Measurements from ENCODE around the gene MISP. TPM values are rescaled to one million over a fixed set of nuclear protein-coding genes. Genes with fewer than 3 reads are reported as not detected.

MISP gene
- total RNA-seq, 1 donor from 2014 or later, result not detected

- H3K36me3 ChIP-seq (ENCODE audit: control insufficient read depth in 3 of 3, insufficient read depth in 3 of 3, low read length in 3 of 3), result peaks cover 22 to 31% (median 25%) of the 10 kb centered on the region in 3 donors
- no peaks in the 10 kb centered on the region for H3K9me3 ChIP-seq (ENCODE audit: control insufficient read depth in 3 of 3, low read length in 3 of 3)
- H3K27ac ChIP-seq (ENCODE audit: low read depth, low read length), result no peak overlapping the region
- no peaks in the 10 kb centered on the region for H3K4me1 ChIP-seq (ENCODE audit: control insufficient read depth in 3 of 3, insufficient read depth in 3 of 3, low read length in 3 of 3)
- H3K4me3 ChIP-seq (ENCODE audit: low read length in 3 of 3), result no peak overlapping the region
- H3K27me3 ChIP-seq (ENCODE audit: control insufficient read depth in 3 of 3, insufficient read depth in 3 of 3, low read length in 3 of 3), result no peaks in the 10 kb centered on the region
- H3K9ac ChIP-seq (ENCODE audit: low read depth in 1 of 3, low read length in 3 of 3), result no peak overlapping the region
Measured at GRCh38 chr19:813219-814151, 62.6 kb downstream of the MISP start.

Small RNA genes within 50 kb of the gene (small RNA-seq; reads per million reads assigned to genes)
- gene MIR3187, result not detected

Other genes with a start within 250 kb of the MISP start
- 24.5 TPM for gene TPGS1, start 243.6 kb upstream of the MISP start, total RNA-seq
- 73.1 TPM for gene CDC34, start 219.4 kb upstream of the MISP start, total RNA-seq
- not detected for gene GZMM, start 207.1 kb upstream of the MISP start, total RNA-seq
- 144 TPM for gene BSG, start 178.5 kb upstream of the MISP start, total RNA-seq
- gene HCN2, start 161.2 kb upstream of the MISP start, total RNA-seq, result not detected
- gene POLRMT, start 117.6 kb upstream of the MISP start, total RNA-seq, result 17.7 TPM
- gene FGF22, start 111.2 kb upstream of the MISP start, total RNA-seq, result not detected
- gene RNF126, start 87.9 kb upstream of the MISP start, total RNA-seq, result 12.0 TPM
- gene FSTL3, start 74.7 kb upstream of the MISP start, total RNA-seq, result 7.3 TPM
- gene PRSS57, start 55.7 kb upstream of the MISP start, total RNA-seq, result not detected
- 13.0 TPM for gene PALM, start 42.2 kb upstream of the MISP start, total RNA-seq
- 50.1 TPM for gene PTBP1, start 46.3 kb downstream of the MISP start, total RNA-seq
- gene PLPPR3, start 70.8 kb downstream of the MISP start, total RNA-seq, result 0.52 TPM
- gene AZU1, start 76.7 kb downstream of the MISP start, total RNA-seq, result 2.6 TPM
- gene PRTN3, start 89.9 kb downstream of the MISP start, total RNA-seq, result 4.7 TPM
- 0.52 TPM for gene ELANE, start 101.2 kb downstream of the MISP start, total RNA-seq
- 33.4 TPM for gene CFD, start 108.6 kb downstream of the MISP start, total RNA-seq
- gene MED16, start 142.1 kb downstream of the MISP start, total RNA-seq, result 18.3 TPM
- not detected for gene RNU6-9, start 142.4 kb downstream of the MISP start, total RNA-seq
- gene R3HDM4, start 162.1 kb downstream of the MISP start, total RNA-seq, result 30.8 TPM
- not detected for gene KISS1R, start 166.2 kb downstream of the MISP start, total RNA-seq
- gene ARID3A, start 174.9 kb downstream of the MISP start, total RNA-seq, result 2.6 TPM
- gene WDR18, start 233.2 kb downstream of the MISP start, total RNA-seq, result 35.5 TPM
- gene GRIN3B, start 249.3 kb downstream of the MISP start, total RNA-seq, result not detected

Measured in skeletal muscle tissue (tissue), 5 donors.